Activated B cell treated with CpG ODN at 0.5 μM for 24 hours (primary cell): ENCODE results near the gene DBF4B. TPM values are rescaled to one million over a fixed set of nuclear protein-coding genes. Genes with fewer than 3 reads are reported as not detected.

ENCODE experiments used
- ATAC-seq: fragments of 200-7000 bp; cut with Tn5 transposase; one replicate; pipeline ENCODE4 v1.10.0; 2021; ENCODE audit warnings: low read depth, mild to moderate bottlenecking, moderate library complexity
- CTCF ChIA-PET: fragments of 350-600 bp; sonication (Branson Sonifier 250); formaldehyde crosslinking; loops from one replicate; lab custom pipeline; 2021; ENCODE audit warnings: antibody characterized with exemption; lab: Charles Lee
- POLR2A ChIA-PET: fragments of 350-600 bp; sonication (Branson Sonifier 250); formaldehyde crosslinking; loops from one replicate; lab custom pipeline; 2021; ENCODE audit warnings: antibody characterized with exemption; lab: Charles Lee
- DNase-seq: peaks from one replicate; pipeline ENCODE4 v3.0.0; 2022
- H3K27ac Mint-ChIP-seq: one replicate; pipeline ENCODE4 v1.8.0; 2020; ENCODE audit warnings: mixed read lengths
- H3K27me3 Mint-ChIP-seq: one replicate; pipeline ENCODE4 v1.8.0; 2021; ENCODE audit warnings: mixed read lengths
- H3K36me3 Mint-ChIP-seq: one replicate; pipeline ENCODE4 v1.8.0; 2021; ENCODE audit warnings: low read depth, mixed read lengths
- H3K4me1 Mint-ChIP-seq: one replicate; pipeline ENCODE4 v1.8.0; 2021; ENCODE audit warnings: mixed read lengths
- H3K4me3 Mint-ChIP-seq: one replicate; pipeline ENCODE4 v1.8.0; 2020; ENCODE audit warnings: mild to moderate bottlenecking, mixed read lengths
- H3K9me3 Mint-ChIP-seq: one replicate; pipeline ENCODE4 v1.8.0; 2020; ENCODE audit warnings: mixed read lengths
- CTCF ChIP-seq: fragments of 200-600 bp; IDR thresholded peaks from one replicate; pipeline ENCODE4 v1.8.0; 2022; ENCODE audit warnings: antibody characterized with exemption, mild to moderate bottlenecking
- intact Hi-C: fragments of 100-400 bp; cut with micrococcal nuclease; formaldehyde crosslinking; loops from one replicate; pipeline ENCODE4 v1.15.1; 2024
- total RNA-seq: library from RNA; stranded (reverse); gene quantifications from 2 replicates; pipeline ENCODE4 v1.2.3, GENCODE V29; 2022

The DBF4B gene
- total RNA-seq, 1 donor from 2014 or later: 13.8 TPM

GRCh38 chr17:44776628-44777393, 68.3 kb downstream of the DBF4B start:
- no peak overlapping the region for H3K27ac Mint-ChIP-seq
- no peaks in the 10 kb centered on the region for H3K9me3 Mint-ChIP-seq
- DNase-seq (no peak), ATAC-seq (no peak)
- H3K4me1 Mint-ChIP-seq: peaks cover 18% of the 10 kb centered on the region
- CTCF ChIA-PET: interaction anchor here (0.7 to 6.1 kb wide), 5 partner anchors 85 to 245 kb away, joined by 3 to 67 read pairs (median 16); no protein-coding TSS in a partner anchor
- intact Hi-C loops: loop anchor here (5.0 kb wide), 1 partner anchor 420 kb away; no protein-coding TSS in a partner anchor
- TF ChIP-seq CTCF: no peak
- POLR2A ChIA-PET: no interaction called here
- H3K36me3 Mint-ChIP-seq: no peaks in the 10 kb centered on the region
- H3K4me3 Mint-ChIP-seq: peak overlapping the region; percentile 87
- peaks cover 2% of the 10 kb centered on the region for H3K27me3 Mint-ChIP-seq

GRCh38 chr17:44777394-44778348, 69.2 kb downstream of the DBF4B start:
- no peak for DNase-seq
- Mint-ChIP-seq H3K9me3 (no peaks in the 10 kb centered on the region), H3K27me3 (peaks cover 4% of the 10 kb centered on the region), H3K4me3 (no peak overlapping the region), H3K27ac (no peak overlapping the region), H3K36me3 (no peaks in the 10 kb centered on the region), H3K4me1 (peaks cover 18% of the 10 kb centered on the region)
- ChIA-PET CTCF (interaction anchor here (0.7 to 6.1 kb wide), 4 partner anchors 87 to 244 kb away, joined by 3 to 67 read pairs (median 12); no protein-coding TSS in a partner anchor), POLR2A (interaction anchor here (0.6 kb wide), 1 partner anchor 35 kb away, joined by 10 read pairs; no protein-coding TSS in a partner anchor)
- ATAC-seq: no peak
- TF ChIP-seq CTCF: no peak
- intact Hi-C loops: loop anchor here (5.0 kb wide), 1 partner anchor 420 kb away; no protein-coding TSS in a partner anchor

- ChIA-PET POLR2A (interaction anchor here (0.6 kb wide), 1 partner anchor 34 kb away, joined by 10 read pairs; no protein-coding TSS in a partner anchor), CTCF (interaction anchor here (1.9 to 6.1 kb wide), 3 partner anchors 85 to 243 kb away, joined by 7 to 67 read pairs (median 16); no protein-coding TSS in a partner anchor)
- ATAC-seq (no peak), DNase-seq (no peak)
- no peaks in the 10 kb centered on the region for H3K36me3 Mint-ChIP-seq
- H3K4me1 Mint-ChIP-seq: peaks cover 18% of the 10 kb centered on the region
- peak overlapping the region; percentile 56 for H3K4me3 Mint-ChIP-seq
- no peak for TF ChIP-seq CTCF
- H3K27me3 Mint-ChIP-seq: peaks cover 4% of the 10 kb centered on the region
- no peaks in the 10 kb centered on the region for H3K9me3 Mint-ChIP-seq
- H3K27ac Mint-ChIP-seq: no peak overlapping the region
- intact Hi-C loops: loop anchor here (1.0 to 5.0 kb wide), 4 partner anchors 87 to 419 kb away; no protein-coding TSS in a partner anchor
Observed at GRCh38 chr17:44778656-44779210, 70.3 kb downstream of the DBF4B start.

- DNase-seq: peak; percentile 69
- intact Hi-C loops: loop anchor here (1.0 to 5.0 kb wide), 4 partner anchors 86 to 418 kb away; no protein-coding TSS in a partner anchor
- H3K9me3 Mint-ChIP-seq: no peaks in the 10 kb centered on the region
- CTCF ChIA-PET: interaction anchor here (1.1 to 6.1 kb wide), 6 partner anchors 15 to 242 kb away, joined by 3 to 67 read pairs (median 6); no protein-coding TSS in a partner anchor
- H3K4me1 Mint-ChIP-seq: peaks cover 18% of the 10 kb centered on the region
- H3K4me3 Mint-ChIP-seq: peak overlapping the region; percentile 56
- ATAC-seq: peak; percentile 13
- no peak overlapping the region for H3K27ac Mint-ChIP-seq
- POLR2A ChIA-PET: interaction anchor here (0.6 kb wide), 1 partner anchor 246 kb away, joined by 3 read pairs; no protein-coding TSS in a partner anchor
- no peaks in the 10 kb centered on the region for H3K36me3 Mint-ChIP-seq
- peaks cover 4% of the 10 kb centered on the region for H3K27me3 Mint-ChIP-seq
- peak; percentile 46 for TF ChIP-seq CTCF
Observed at GRCh38 chr17:44779211-44780025, 71.0 kb downstream of the DBF4B start.
